ENCODE measurements around the gene PLEKHG3.

DNA sequence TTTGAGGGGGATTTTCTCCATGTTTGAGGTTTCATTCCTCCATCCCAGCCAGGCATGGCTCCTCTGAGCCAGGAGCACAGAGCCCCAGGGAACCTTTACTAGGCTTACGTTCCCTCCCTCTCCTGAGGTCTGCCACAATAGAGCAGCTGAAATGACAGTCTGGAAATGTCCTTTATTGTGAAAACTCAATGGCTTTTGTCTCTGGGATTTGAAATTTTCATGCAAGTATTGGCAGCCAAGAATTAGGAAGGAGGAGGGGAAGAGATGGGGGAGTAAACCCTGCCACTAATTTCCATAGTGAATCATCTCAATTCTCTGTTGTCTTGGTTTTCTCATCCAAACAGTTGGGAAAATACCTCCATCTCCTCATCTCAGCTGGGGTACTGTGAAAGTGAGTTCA is 2.6 kb upstream of the PLEKHG3 start:
- TF ChIP-seq, protein P1, sequence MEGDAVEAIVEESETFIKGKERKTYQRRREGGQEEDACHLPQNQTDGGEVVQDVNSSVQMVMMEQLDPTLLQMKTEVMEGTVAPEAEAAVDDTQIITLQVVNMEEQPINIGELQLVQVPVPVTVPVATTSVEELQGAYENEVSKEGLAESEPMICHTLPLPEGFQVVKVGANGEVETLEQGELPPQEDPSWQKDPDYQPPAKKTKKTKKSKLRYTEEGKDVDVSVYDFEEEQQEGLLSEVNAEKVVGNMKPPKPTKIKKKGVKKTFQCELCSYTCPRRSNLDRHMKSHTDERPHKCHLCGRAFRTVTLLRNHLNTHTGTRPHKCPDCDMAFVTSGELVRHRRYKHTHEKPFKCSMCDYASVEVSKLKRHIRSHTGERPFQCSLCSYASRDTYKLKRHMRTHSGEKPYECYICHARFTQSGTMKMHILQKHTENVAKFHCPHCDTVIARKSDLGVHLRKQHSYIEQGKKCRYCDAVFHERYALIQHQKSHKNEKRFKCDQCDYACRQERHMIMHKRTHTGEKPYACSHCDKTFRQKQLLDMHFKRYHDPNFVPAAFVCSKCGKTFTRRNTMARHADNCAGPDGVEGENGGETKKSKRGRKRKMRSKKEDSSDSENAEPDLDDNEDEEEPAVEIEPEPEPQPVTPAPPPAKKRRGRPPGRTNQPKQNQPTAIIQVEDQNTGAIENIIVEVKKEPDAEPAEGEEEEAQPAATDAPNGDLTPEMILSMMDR (IDR thresholded peaks at IDR 0.05) = no peak
- no peak for TF ChIP-seq POLR2A (IDR thresholded peaks at IDR 0.05)
